Measurements from ENCODE around the gene SMAD6.

The SMAD6 gene

GRCh38 chr15:66655997-66656396 is 46.0 kb upstream of the SMAD6 start:
- H3K4me3 ChIP-seq (ENCODE audit: low read depth, low read length) = no peak overlapping the region
- TF ChIP-seq CTCF (IDR thresholded peaks at IDR 0.05; ENCODE audit: borderline replicate concordance, insufficient read depth, low read depth, low read length) = no peak

- TF ChIP-seq CTCF (IDR thresholded peaks at IDR 0.05; ENCODE audit: borderline replicate concordance, insufficient read depth, low read depth, low read length) = no peak
- H3K4me3 ChIP-seq (ENCODE audit: low read depth, low read length) = no peak overlapping the region
Measured at GRCh38 chr15:66657185-66658020, 44.6 kb upstream of the SMAD6 start.

GRCh38 chr15:66658044-66658443 is 44.0 kb upstream of the SMAD6 start:
- no peak for TF ChIP-seq CTCF (IDR thresholded peaks at IDR 0.05; ENCODE audit: borderline replicate concordance, insufficient read depth, low read depth, low read length)
- no peak overlapping the region for H3K4me3 ChIP-seq (ENCODE audit: low read depth, low read length)

DNA sequence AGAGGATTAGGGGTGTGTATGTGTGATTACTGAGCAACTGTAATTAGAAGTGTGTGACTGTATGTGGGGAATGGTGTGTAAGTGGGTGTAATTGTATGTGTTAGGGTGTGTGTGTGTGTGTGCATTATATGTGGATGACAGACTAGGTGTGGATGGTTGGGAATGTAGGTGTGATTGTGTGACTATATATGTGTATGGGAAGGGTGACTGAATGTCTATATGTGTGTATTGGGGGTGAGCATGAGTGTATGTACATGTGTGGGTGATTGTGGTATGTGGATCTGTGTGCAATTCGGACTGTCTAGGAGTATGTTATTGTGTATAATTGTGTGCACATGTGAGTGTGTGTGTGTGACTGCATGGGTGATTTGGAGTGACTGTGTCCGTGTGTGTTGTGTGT is 43.2 kb upstream of the SMAD6 start:
- no peak for TF ChIP-seq CTCF (IDR thresholded peaks at IDR 0.05; ENCODE audit: borderline replicate concordance, insufficient read depth, low read depth, low read length)
- no peak overlapping the region for H3K4me3 ChIP-seq (ENCODE audit: low read depth, low read length)

GRCh38 chr15:66659384-66659783 is 42.7 kb upstream of the SMAD6 start:
- no peak for TF ChIP-seq CTCF (IDR thresholded peaks at IDR 0.05; ENCODE audit: borderline replicate concordance, insufficient read depth, low read depth, low read length)
- H3K4me3 ChIP-seq (ENCODE audit: low read depth, low read length) = no peak overlapping the region

DNA sequence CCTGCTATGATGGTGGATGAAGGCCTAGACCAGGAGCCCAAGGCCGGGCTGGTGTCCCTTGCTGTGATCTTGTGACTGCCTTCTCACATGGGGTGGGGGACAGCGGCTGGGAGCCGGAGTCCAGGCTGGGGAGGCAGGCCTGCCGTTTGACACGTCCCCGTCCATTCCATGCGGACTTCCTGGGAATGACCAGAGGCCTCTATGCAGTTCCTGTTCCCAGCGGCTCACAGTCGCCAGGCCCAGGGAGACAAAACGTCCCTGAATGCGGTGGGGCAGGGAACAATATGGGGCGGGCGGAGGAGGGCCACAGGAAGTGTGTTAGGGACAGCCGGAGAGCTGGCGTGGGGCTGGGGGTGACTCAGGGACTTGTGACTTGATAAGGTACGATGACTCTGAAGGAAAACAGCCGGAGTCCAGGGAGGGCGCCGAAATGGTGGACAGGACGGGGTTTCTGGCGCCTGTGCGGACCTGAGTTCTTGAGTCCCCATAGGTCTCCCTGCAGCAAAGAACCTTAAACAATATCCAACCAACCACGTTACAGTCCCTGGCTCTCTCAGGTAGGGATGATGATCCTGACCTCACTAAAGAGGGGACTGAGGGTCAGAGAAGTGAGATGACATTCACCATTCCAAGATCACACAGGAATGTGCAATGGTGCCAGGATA is 40.5 kb upstream of the SMAD6 start:
- TF ChIP-seq CTCF (IDR thresholded peaks at IDR 0.05; ENCODE audit: borderline replicate concordance, insufficient read depth, low read depth, low read length) = no peak
- no peak overlapping the region for H3K4me3 ChIP-seq (ENCODE audit: low read depth, low read length)

DNA sequence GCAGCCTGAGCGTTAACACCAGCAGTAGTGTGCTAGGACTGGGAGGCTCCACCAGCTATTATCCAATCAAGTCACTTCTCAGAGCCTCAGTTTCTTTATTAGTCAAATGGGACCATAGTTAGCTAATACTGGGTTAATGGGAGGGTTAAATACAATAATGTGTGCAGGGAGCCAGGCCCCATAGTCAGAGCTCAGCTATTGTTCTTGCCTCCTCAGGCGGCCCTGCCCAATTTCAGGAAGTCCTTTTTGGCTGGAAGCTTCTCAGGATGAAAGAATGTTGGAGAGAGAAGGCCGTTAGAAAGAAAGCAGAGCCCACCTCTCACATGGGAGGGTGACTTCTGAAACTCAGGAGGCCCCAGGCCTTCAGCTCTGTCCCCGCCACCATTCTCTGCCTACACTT is 39.5 kb upstream of the SMAD6 start:
- H3K4me3 ChIP-seq (ENCODE audit: low read depth, low read length) = no peak overlapping the region
- TF ChIP-seq CTCF (IDR thresholded peaks at IDR 0.05; ENCODE audit: borderline replicate concordance, insufficient read depth, low read depth, low read length) = no peak

Data from GM12875 (cell line).